Mammary epithelial cell (primary cell): Measurements from ENCODE around the gene PROK1.

Experiments used
- EZH2 ChIP-seq: IDR thresholded peaks from 2 replicates; pipeline ENCODE4 v1.6.1; 2012; ENCODE audit warnings: low read length, inconsistent platforms, borderline replicate concordance
- TF ChIP-seq, protein P1 (sequence below), 2 donors: IDR thresholded peaks in 1 of 2; conservative IDR thresholded peaks in 1 of 2; 2 replicates each; pipeline ENCODE4 v1.5.1; 2011 to 2012; ENCODE audit warnings: inconsistent platforms in 2 of 2, low read length in 2 of 2, mild to moderate bottlenecking in 2 of 2, control low read depth in 1 of 2, low read depth in 1 of 2; ENCODE audit not compliant: insufficient read depth in 1 of 2; ENCODE audit errors: extremely low read depth in 1 of 2

DNA sequence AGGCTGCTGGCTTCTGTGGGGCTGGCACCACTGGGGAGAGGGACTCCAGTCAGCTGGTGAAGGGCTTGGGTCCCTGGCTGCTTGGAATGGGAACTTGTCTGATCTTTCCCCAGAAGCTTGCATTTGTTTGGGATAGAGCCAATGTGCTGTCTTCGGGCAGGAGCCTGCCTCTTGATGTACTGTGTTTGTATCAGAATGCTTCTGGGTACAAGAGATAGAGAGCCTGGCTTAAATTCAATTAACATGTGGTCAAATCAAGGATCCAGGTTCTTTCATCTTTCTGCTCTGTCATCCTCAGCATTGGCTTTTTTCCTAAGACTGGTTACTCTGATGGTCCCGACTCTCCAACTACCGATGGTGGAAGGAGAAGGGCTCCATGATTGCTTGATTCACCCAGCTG lies 16.0 kb upstream of the PROK1 start:
- TF ChIP-seq, protein P1, sequence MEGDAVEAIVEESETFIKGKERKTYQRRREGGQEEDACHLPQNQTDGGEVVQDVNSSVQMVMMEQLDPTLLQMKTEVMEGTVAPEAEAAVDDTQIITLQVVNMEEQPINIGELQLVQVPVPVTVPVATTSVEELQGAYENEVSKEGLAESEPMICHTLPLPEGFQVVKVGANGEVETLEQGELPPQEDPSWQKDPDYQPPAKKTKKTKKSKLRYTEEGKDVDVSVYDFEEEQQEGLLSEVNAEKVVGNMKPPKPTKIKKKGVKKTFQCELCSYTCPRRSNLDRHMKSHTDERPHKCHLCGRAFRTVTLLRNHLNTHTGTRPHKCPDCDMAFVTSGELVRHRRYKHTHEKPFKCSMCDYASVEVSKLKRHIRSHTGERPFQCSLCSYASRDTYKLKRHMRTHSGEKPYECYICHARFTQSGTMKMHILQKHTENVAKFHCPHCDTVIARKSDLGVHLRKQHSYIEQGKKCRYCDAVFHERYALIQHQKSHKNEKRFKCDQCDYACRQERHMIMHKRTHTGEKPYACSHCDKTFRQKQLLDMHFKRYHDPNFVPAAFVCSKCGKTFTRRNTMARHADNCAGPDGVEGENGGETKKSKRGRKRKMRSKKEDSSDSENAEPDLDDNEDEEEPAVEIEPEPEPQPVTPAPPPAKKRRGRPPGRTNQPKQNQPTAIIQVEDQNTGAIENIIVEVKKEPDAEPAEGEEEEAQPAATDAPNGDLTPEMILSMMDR (conservative IDR thresholded peaks at IDR 0.05 in 1 of 2, IDR thresholded peaks at IDR 0.05 in 1 of 2; ENCODE audit: extremely low read depth in 1 of 2, insufficient read depth in 1 of 2, low read depth in 1 of 2, low read length in 2 of 2), result no peak
- TF ChIP-seq EZH2, result no peak
